ENCODE measurements around the gene C10orf53.

The C10orf53 gene

GRCh38 chr10:49656845-49657493 lies 22.5 kb upstream of the C10orf53 start:
- no peak for TF ChIP-seq POLR2AphosphoS5 (IDR thresholded peaks at IDR 0.05; ENCODE audit: borderline replicate concordance, low read depth, low read length)
- no peak overlapping the region for H3K9ac ChIP-seq (ENCODE audit: insufficient read length)
- DNase-seq (ENCODE audit: low read depth, low spot score) = no peak
- H3K9me3 ChIP-seq (ENCODE audit: low read depth, low read length) = no peaks in the 10 kb centered on the region
- no peaks in the 10 kb centered on the region for H3K36me3 ChIP-seq (ENCODE audit: insufficient read depth, low read length)
- no peak overlapping the region for H3K4me3 ChIP-seq
- H3K27ac ChIP-seq = no peak overlapping the region

- H3K9ac ChIP-seq (ENCODE audit: insufficient read length) = no peak overlapping the region
- no peaks in the 10 kb centered on the region for H3K9me3 ChIP-seq (ENCODE audit: low read depth, low read length)
- TF ChIP-seq EZH2 (IDR thresholded peaks at IDR 0.05) (no peak), POLR2AphosphoS5 (IDR thresholded peaks at IDR 0.05; ENCODE audit: borderline replicate concordance, low read depth, low read length) (no peak)
- H3K4me3 ChIP-seq = no peak overlapping the region
- no peak overlapping the region for H3K27ac ChIP-seq
- no peaks in the 10 kb centered on the region for H3K36me3 ChIP-seq (ENCODE audit: insufficient read depth, low read length)
- DNase-seq (ENCODE audit: low read depth, low spot score) = no peak
Measured at GRCh38 chr10:49657606-49658005, 21.8 kb upstream of the C10orf53 start.

- H3K36me3 ChIP-seq (ENCODE audit: insufficient read depth, low read length) = no peaks in the 10 kb centered on the region
- no peak overlapping the region for H3K9ac ChIP-seq (ENCODE audit: insufficient read length)
- no peak overlapping the region for H3K27ac ChIP-seq
- TF ChIP-seq EZH2 (IDR thresholded peaks at IDR 0.05) (no peak), POLR2AphosphoS5 (IDR thresholded peaks at IDR 0.05; ENCODE audit: borderline replicate concordance, low read depth, low read length) (no peak), FOXP2 (optimal IDR thresholded peaks at IDR 0.05; ENCODE audit: control extremely low read depth, extremely low read length, insufficient read depth) (no peak)
- no peak for DNase-seq (ENCODE audit: low read depth, low spot score)
- H3K9me3 ChIP-seq (ENCODE audit: low read depth, low read length) = no peaks in the 10 kb centered on the region
- H3K4me3 ChIP-seq = no peak overlapping the region
Measured at GRCh38 chr10:49661140-49661856, 18.2 kb upstream of the C10orf53 start.

GRCh38 chr10:49662169-49662830 lies 17.2 kb upstream of the C10orf53 start:
- Histone ChIP-seq H3K9me3 (ENCODE audit: low read depth, low read length) (no peaks in the 10 kb centered on the region), H3K27ac (no peak overlapping the region), H3K9ac (ENCODE audit: insufficient read length) (no peak overlapping the region), H3K4me3 (no peak overlapping the region), H3K36me3 (ENCODE audit: insufficient read depth, low read length) (no peaks in the 10 kb centered on the region)
- no peak for TF ChIP-seq POLR2AphosphoS5 (IDR thresholded peaks at IDR 0.05; ENCODE audit: borderline replicate concordance, low read depth, low read length)
- no peak for TF ChIP-seq FOXP2 (optimal IDR thresholded peaks at IDR 0.05; ENCODE audit: control extremely low read depth, extremely low read length, insufficient read depth)
- TF ChIP-seq EZH2 (IDR thresholded peaks at IDR 0.05) = no peak
- DNase-seq (ENCODE audit: low read depth, low spot score) = no peak

- TF ChIP-seq FOXP2 (optimal IDR thresholded peaks at IDR 0.05; ENCODE audit: control extremely low read depth, extremely low read length, insufficient read depth) = no peak
- no peak for TF ChIP-seq POLR2AphosphoS5 (IDR thresholded peaks at IDR 0.05; ENCODE audit: borderline replicate concordance, low read depth, low read length)
- no peak for TF ChIP-seq EZH2 (IDR thresholded peaks at IDR 0.05)
- DNase-seq (ENCODE audit: low read depth, low spot score) = no peak
- no peaks in the 10 kb centered on the region for H3K9me3 ChIP-seq (ENCODE audit: low read depth, low read length)
- no peak overlapping the region for H3K4me3 ChIP-seq
- no peak overlapping the region for H3K9ac ChIP-seq (ENCODE audit: insufficient read length)
- no peaks in the 10 kb centered on the region for H3K36me3 ChIP-seq (ENCODE audit: insufficient read depth, low read length)
- H3K27ac ChIP-seq = 0 out of 2 replicates have a peak overlapping the region, but pooled peaks have one; percentile 19
Measured at GRCh38 chr10:49663596-49663995, 15.9 kb upstream of the C10orf53 start.

- H3K9me3 ChIP-seq (ENCODE audit: low read depth, low read length) = no peaks in the 10 kb centered on the region
- no peak for DNase-seq (ENCODE audit: low read depth, low spot score)
Measured at GRCh38 chr10:49664006-49664841, 15.2 kb upstream of the C10orf53 start.

GRCh38 chr10:49664842-49665355 lies 14.6 kb upstream of the C10orf53 start:
- no peak overlapping the region for H3K27ac ChIP-seq
- DNase-seq (ENCODE audit: low read depth, low spot score) = no peak
- H3K9ac ChIP-seq (ENCODE audit: insufficient read length) = no peak overlapping the region
- no peaks in the 10 kb centered on the region for H3K9me3 ChIP-seq (ENCODE audit: low read depth, low read length)
- no peak overlapping the region for H3K4me3 ChIP-seq
- TF ChIP-seq EZH2 (IDR thresholded peaks at IDR 0.05) (no peak), POLR2AphosphoS5 (IDR thresholded peaks at IDR 0.05; ENCODE audit: borderline replicate concordance, low read depth, low read length) (no peak), FOXP2 (optimal IDR thresholded peaks at IDR 0.05; ENCODE audit: control extremely low read depth, extremely low read length, insufficient read depth) (no peak)
- no peaks in the 10 kb centered on the region for H3K36me3 ChIP-seq (ENCODE audit: insufficient read depth, low read length)

More at GRCh38 chr10:49664006-49664841, 15.2 kb upstream of the C10orf53 start:
- H3K36me3 ChIP-seq (ENCODE audit: insufficient read depth, low read length) = no peaks in the 10 kb centered on the region
- H3K27ac ChIP-seq = 0 out of 2 replicates have a peak overlapping the region, but pooled peaks have one; percentile 19
- H3K4me3 ChIP-seq = no peak overlapping the region
- no peak overlapping the region for H3K9ac ChIP-seq (ENCODE audit: insufficient read length)
- TF ChIP-seq FOXP2 (optimal IDR thresholded peaks at IDR 0.05; ENCODE audit: control extremely low read depth, extremely low read length, insufficient read depth) (no peak), POLR2AphosphoS5 (IDR thresholded peaks at IDR 0.05; ENCODE audit: borderline replicate concordance, low read depth, low read length) (no peak), EZH2 (IDR thresholded peaks at IDR 0.05) (no peak)
